GM19035 (cell line): Measurements from ENCODE around the gene LMF2.

ENCODE experiments used
- ATAC-seq: cut with Tn5 transposase; IDR thresholded peaks from one replicate; pipeline ENCODE4 v1.9.1; 2021; ENCODE audit not compliant: unreplicated experiment

LMF2 gene

GRCh38 chr22:50468626-50469025 is 38.9 kb downstream of the LMF2 start:
- no peak for ATAC-seq

GRCh38 chr22:50467773-50468440 is 39.6 kb downstream of the LMF2 start:
- ATAC-seq: no peak

GRCh38 chr22:50467341-50467740 is 40.2 kb downstream of the LMF2 start:
- ATAC-seq: no peak

- ATAC-seq: no peak
These were observed 42.2 kb downstream of the LMF2 start for GRCh38 chr22:50465066-50465930.

GRCh38 chr22:50464451-50464850 is 43.1 kb downstream of the LMF2 start:
- ATAC-seq: no peak

- ATAC-seq: no peak
These were observed 44.2 kb downstream of the LMF2 start for GRCh38 chr22:50463188-50463900.

GRCh38 chr22:50461979-50462540 is 45.4 kb downstream of the LMF2 start:
- no peak for ATAC-seq

GRCh38 chr22:50461536-50461935 is 46.0 kb downstream of the LMF2 start:
- no peak for ATAC-seq

- no peak for ATAC-seq
These were observed 46.6 kb downstream of the LMF2 start for GRCh38 chr22:50460938-50461337.

- no peak for ATAC-seq
These were observed 47.9 kb downstream of the LMF2 start for GRCh38 chr22:50459496-50460140.

- no peak for ATAC-seq
These were observed 48.5 kb downstream of the LMF2 start for GRCh38 chr22:50459016-50459415.

- ATAC-seq: no peak
These were observed 50.9 kb downstream of the LMF2 start for GRCh38 chr22:50456466-50457234.

GRCh38 chr22:50456026-50456425 is 51.5 kb downstream of the LMF2 start:
- no peak for ATAC-seq

GRCh38 chr22:50455201-50455600 is 52.3 kb downstream of the LMF2 start:
- no peak for ATAC-seq

GRCh38 chr22:50454556-50455075 is 52.9 kb downstream of the LMF2 start:
- ATAC-seq: no peak
